ENCODE data around the gene PGP.
"Not testable (repeated sequence)": the region's sequence is repeated elsewhere in the genome, so short reads cannot be mapped to it uniquely, and the experiment has no call there.

- TF ChIP-seq, protein P1, sequence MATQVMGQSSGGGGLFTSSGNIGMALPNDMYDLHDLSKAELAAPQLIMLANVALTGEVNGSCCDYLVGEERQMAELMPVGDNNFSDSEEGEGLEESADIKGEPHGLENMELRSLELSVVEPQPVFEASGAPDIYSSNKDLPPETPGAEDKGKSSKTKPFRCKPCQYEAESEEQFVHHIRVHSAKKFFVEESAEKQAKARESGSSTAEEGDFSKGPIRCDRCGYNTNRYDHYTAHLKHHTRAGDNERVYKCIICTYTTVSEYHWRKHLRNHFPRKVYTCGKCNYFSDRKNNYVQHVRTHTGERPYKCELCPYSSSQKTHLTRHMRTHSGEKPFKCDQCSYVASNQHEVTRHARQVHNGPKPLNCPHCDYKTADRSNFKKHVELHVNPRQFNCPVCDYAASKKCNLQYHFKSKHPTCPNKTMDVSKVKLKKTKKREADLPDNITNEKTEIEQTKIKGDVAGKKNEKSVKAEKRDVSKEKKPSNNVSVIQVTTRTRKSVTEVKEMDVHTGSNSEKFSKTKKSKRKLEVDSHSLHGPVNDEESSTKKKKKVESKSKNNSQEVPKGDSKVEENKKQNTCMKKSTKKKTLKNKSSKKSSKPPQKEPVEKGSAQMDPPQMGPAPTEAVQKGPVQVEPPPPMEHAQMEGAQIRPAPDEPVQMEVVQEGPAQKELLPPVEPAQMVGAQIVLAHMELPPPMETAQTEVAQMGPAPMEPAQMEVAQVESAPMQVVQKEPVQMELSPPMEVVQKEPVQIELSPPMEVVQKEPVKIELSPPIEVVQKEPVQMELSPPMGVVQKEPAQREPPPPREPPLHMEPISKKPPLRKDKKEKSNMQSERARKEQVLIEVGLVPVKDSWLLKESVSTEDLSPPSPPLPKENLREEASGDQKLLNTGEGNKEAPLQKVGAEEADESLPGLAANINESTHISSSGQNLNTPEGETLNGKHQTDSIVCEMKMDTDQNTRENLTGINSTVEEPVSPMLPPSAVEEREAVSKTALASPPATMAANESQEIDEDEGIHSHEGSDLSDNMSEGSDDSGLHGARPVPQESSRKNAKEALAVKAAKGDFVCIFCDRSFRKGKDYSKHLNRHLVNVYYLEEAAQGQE (IDR thresholded peaks at IDR 0.05; ENCODE audit: insufficient read depth in 1 of 2, low read depth in 2 of 2, low read length in 1 of 2): not testable (repeated sequence)
- TF ChIP-seq, protein P2, sequence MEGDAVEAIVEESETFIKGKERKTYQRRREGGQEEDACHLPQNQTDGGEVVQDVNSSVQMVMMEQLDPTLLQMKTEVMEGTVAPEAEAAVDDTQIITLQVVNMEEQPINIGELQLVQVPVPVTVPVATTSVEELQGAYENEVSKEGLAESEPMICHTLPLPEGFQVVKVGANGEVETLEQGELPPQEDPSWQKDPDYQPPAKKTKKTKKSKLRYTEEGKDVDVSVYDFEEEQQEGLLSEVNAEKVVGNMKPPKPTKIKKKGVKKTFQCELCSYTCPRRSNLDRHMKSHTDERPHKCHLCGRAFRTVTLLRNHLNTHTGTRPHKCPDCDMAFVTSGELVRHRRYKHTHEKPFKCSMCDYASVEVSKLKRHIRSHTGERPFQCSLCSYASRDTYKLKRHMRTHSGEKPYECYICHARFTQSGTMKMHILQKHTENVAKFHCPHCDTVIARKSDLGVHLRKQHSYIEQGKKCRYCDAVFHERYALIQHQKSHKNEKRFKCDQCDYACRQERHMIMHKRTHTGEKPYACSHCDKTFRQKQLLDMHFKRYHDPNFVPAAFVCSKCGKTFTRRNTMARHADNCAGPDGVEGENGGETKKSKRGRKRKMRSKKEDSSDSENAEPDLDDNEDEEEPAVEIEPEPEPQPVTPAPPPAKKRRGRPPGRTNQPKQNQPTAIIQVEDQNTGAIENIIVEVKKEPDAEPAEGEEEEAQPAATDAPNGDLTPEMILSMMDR (IDR thresholded peaks at IDR 0.05): not testable (repeated sequence)
- not testable (repeated sequence) for TF ChIP-seq POLR2AphosphoS5 (IDR thresholded peaks at IDR 0.05; ENCODE audit: low read depth, low read length); SIN3A (IDR thresholded peaks at IDR 0.05; ENCODE audit: borderline replicate concordance, insufficient read depth, low read depth, low read length)
Observed at GRCh38 chr16:2263026-2263425, 48.4 kb upstream of the PGP start.
